Esophagus squamous epithelium (tissue), 5 donors: ENCODE measurements around the gene TTLL4. TPM values are rescaled to one million over a fixed set of nuclear protein-coding genes. Genes with fewer than 3 reads are reported as not detected.

Experiments
- DNase-seq: peaks from one replicate; lab custom pipeline; 2025; lab: John Stamatoyannopoulos, UW
- H3K27ac ChIP-seq, 4 donors: fragments of 200-600 bp; sonication (generic); one replicate each; pipeline ENCODE4 v1.5.1; 2016 to 2019; ENCODE audit warnings: mild to moderate bottlenecking in 1 of 4
- H3K27me3 ChIP-seq, 4 donors: fragments of 200-600 bp; sonication (generic); 1 replicate in 3 of 4; 2 replicates in 1 of 4; pipeline versions ENCODE4 v1.5.1 to v1.6.0; 2017 to 2021; ENCODE audit warnings: antibody characterized with exemption in 1 of 4
- H3K36me3 ChIP-seq, 3 donors: fragments of 200-600 bp; sonication (generic); one replicate each; pipeline ENCODE4 v1.5.1; 2016 to 2019
- H3K4me1 ChIP-seq, 3 donors: fragments of 200-600 bp; sonication (generic); one replicate each; pipeline ENCODE4 v1.5.1; 2017 to 2019
- H3K4me3 ChIP-seq, 4 donors: fragments of 200-600 bp; sonication (generic); 1 replicate in 3 of 4; 2 replicates in 1 of 4; pipeline ENCODE4 v1.5.1; 2016 to 2019; ENCODE audit warnings: mild to moderate bottlenecking in 2 of 4, moderate library complexity in 1 of 4
- H3K9me3 ChIP-seq, 3 donors: fragments of 200-600 bp; sonication (generic); one replicate each; pipeline ENCODE4 v1.5.1; 2016 to 2019
- CTCF ChIP-seq, 6 experiments: fragments of 450-650 bp in 4 of 6; fragments of 200-600 bp in 2 of 6; sonication (generic) in 2 of 6; IDR thresholded peaks; one replicate each; pipeline ENCODE4 v1.5.1; 2016 to 2019; ENCODE audit warnings: antibody characterized with exemption in 6 of 6, mild to moderate bottlenecking in 4 of 6, moderate library complexity in 4 of 6
- POLR2A ChIP-seq, 4 donors: fragments of 450-650 bp; IDR thresholded peaks; one replicate each; pipeline ENCODE4 v1.6.1; 2017; ENCODE audit warnings: antibody characterized with exemption in 4 of 4, mild to moderate bottlenecking in 4 of 4, moderate library complexity in 3 of 4
- WGBS, 2 donors: methylation state at CpG; one replicate each; pipeline ENCODE4 v1.1.5; 2018; 5-methylcytosine and 5-hydroxymethylcytosine counted together
- intact Hi-C: fragments of 100-400 bp; cut with DNase I; formaldehyde crosslinking; loops from one replicate; pipeline ENCODE4 v1.15.0; 2022
- total RNA-seq, 4 donors: library from RNA; depleted of rRNA; stranded (reverse); fragments of >200 nt; gene quantifications; one replicate each; pipeline ENCODE4 v1.1.0, GENCODE V29; 2016
- donor health status: DM: yes; HTN: yes; CAD: no.

The TTLL4 gene
- total RNA-seq, 4 donors from 2014 or later = 12.8 to 17.5 (median 15.6) TPM

GRCh38 chr2:218722876-218723785 is 12.5 kb downstream of the TTLL4 start:
- H3K36me3 ChIP-seq = peaks cover 0 to 6% (median 0%) of the 10 kb centered on the region in 3 donors

GRCh38 chr2:218726004-218726574 is 15.5 kb downstream of the TTLL4 start:
- no peak for DNase-seq
- no peak for TF ChIP-seq CTCF (IDR thresholded peaks at IDR 0.05)
- TF ChIP-seq POLR2A (IDR thresholded peaks at IDR 0.05) = no peak
- H3K27ac ChIP-seq = no peak overlapping the region
- H3K4me3 ChIP-seq = no peak overlapping the region
- intact Hi-C loops = loop anchor here (5.0 kb wide), 1 partner anchor 121 kb away; no protein-coding TSS in a partner anchor
- WGBS, 2 donors = 95% methylated on average over 6 of the region's 6 CpGs
- no peaks in the 10 kb centered on the region for H3K27me3 ChIP-seq
- peaks cover 0 to 4% (median under 1%) of the 10 kb centered on the region in 3 donors for H3K4me1 ChIP-seq
- H3K36me3 ChIP-seq = peaks cover 0 to 11% (median 0%) of the 10 kb centered on the region in 3 donors
- peaks cover 0 to 29% (median 7%) of the 10 kb centered on the region in 3 donors for H3K9me3 ChIP-seq

More at GRCh38 chr2:218722876-218723785, 12.5 kb downstream of the TTLL4 start:
- no peak for DNase-seq
- no peak overlapping the region for H3K27ac ChIP-seq
- peaks cover 0 to 29% (median 7%) of the 10 kb centered on the region in 3 donors for H3K9me3 ChIP-seq
- H3K4me1 ChIP-seq = no peaks in the 10 kb centered on the region
- intact Hi-C loops = no loop called here
- no peak for TF ChIP-seq CTCF (IDR thresholded peaks at IDR 0.05)
- no peak for TF ChIP-seq POLR2A (IDR thresholded peaks at IDR 0.05)
- no peak overlapping the region for H3K4me3 ChIP-seq
- WGBS, 2 donors = 59 to 65% methylated on average over 1 of the region's 1 CpG
- H3K27me3 ChIP-seq = no peaks in the 10 kb centered on the region

- intact Hi-C loops = loop anchor here (5.0 kb wide), 1 partner anchor 120 kb away; no protein-coding TSS in a partner anchor
- TF ChIP-seq POLR2A (IDR thresholded peaks at IDR 0.05) (no peak), CTCF (IDR thresholded peaks at IDR 0.05) (peak; percentile 13 to 68 (median 35))
- no peak overlapping the region for H3K27ac ChIP-seq
- peaks cover 0 to 11% (median 0%) of the 10 kb centered on the region in 3 donors for H3K36me3 ChIP-seq
- WGBS, 2 donors = 93 to 97% methylated on average over 6 of the region's 6 CpGs
- no peak for DNase-seq
- H3K9me3 ChIP-seq = peaks cover 0 to 29% (median 7%) of the 10 kb centered on the region in 3 donors
- no peaks in the 10 kb centered on the region for H3K27me3 ChIP-seq
- peaks cover 0 to 19% (median 15%) of the 10 kb centered on the region in 3 donors for H3K4me1 ChIP-seq
- no peak overlapping the region for H3K4me3 ChIP-seq
Measured at GRCh38 chr2:218727502-218728165, 17.0 kb downstream of the TTLL4 start.

GRCh38 chr2:218729640-218730039 is 19.0 kb downstream of the TTLL4 start:
- H3K4me3 ChIP-seq = no peak overlapping the region
- DNase-seq = no peak

More at GRCh38 chr2:218729640-218730039, 19.0 kb downstream of the TTLL4 start:
- no peak overlapping the region for H3K27ac ChIP-seq
- H3K4me1 ChIP-seq = peaks cover 0 to 38% (median 28%) of the 10 kb centered on the region in 3 donors
- no peaks in the 10 kb centered on the region for H3K27me3 ChIP-seq
- intact Hi-C loops = loop anchor here (5.0 kb wide), 1 partner anchor 118 kb away; no protein-coding TSS in a partner anchor
- H3K36me3 ChIP-seq = peaks cover 0 to 11% (median 0%) of the 10 kb centered on the region in 3 donors
- no peak for TF ChIP-seq POLR2A (IDR thresholded peaks at IDR 0.05)
- TF ChIP-seq CTCF (IDR thresholded peaks at IDR 0.05) = no peak
- peaks cover 0 to 29% (median 7%) of the 10 kb centered on the region in 3 donors for H3K9me3 ChIP-seq
- WGBS, 2 donors = 93 to 94% methylated on average over 3 of the region's 3 CpGs
